GM12878 (cell line): ENCODE measurements around the gene IRAK4. TPM values are rescaled to one million over a fixed set of nuclear protein-coding genes. Genes with fewer than 3 reads are reported as not detected.

Source experiments
- ATAC-seq: fragments of 200-7000 bp; cut with Tn5 transposase; 3 replicates; pipeline ENCODE4 v1.9.1; 2020; ENCODE audit warnings: mild to moderate bottlenecking, moderate library complexity
- BruUV-seq: library from RNA; stranded (reverse); fragments of 400-500 nt; replicated peaks from 2 replicates; lab custom pipeline; 2021; lab: Mats Ljungman, UMichigan
- CTCF ChIA-PET: fragments of 300-600 bp; sonication (Branson Sonifier 250); formaldehyde crosslinking; extraction: SDS; loops from one replicate; lab custom pipeline; 2021; ENCODE audit warnings: inconsistent platforms; lab: Yijun Ruan, JAX
- POLR2A ChIA-PET: fragments of 350-600 bp; formaldehyde crosslinking; extraction: SDS; loops from one replicate; lab custom pipeline; 2021; ENCODE audit warnings: inconsistent platforms; lab: Charles Lee
- RAD21 ChIA-PET: fragments of 300-600 bp; sonication (Branson Sonifier 250); formaldehyde crosslinking; loops from one replicate; lab custom pipeline; 2023; ENCODE audit warnings: antibody characterized with exemption; ENCODE audit not compliant: unreplicated experiment; lab: Charles Lee
- SMC1A ChIA-PET: fragments of 300-600 bp; sonication (Branson Sonifier 250); formaldehyde crosslinking; loops from one replicate; lab custom pipeline; 2023; ENCODE audit not compliant: unreplicated experiment, uncharacterized antibody; lab: Charles Lee
- DNase-seq: peaks from one replicate; pipeline ENCODE4 v3.0.0-alpha.2; 2011; ENCODE audit warnings: low read depth, low spot score
- FAIRE-seq: peaks from 3 replicates; lab custom pipeline; 2011; peaks lifted over from hg19 to GRCh38; lab: Jason Lieb, UNC
- H2AFZ ChIP-seq: 2 replicates; pipeline ENCODE4 v1.6.0; 2011; ENCODE audit warnings: low read depth, low read length, control low read depth; ENCODE audit not compliant: control insufficient read depth
- H3K27ac ChIP-seq: 2 replicates; pipeline ENCODE4 v1.5.1; 2011; ENCODE audit warnings: control low read depth; ENCODE audit not compliant: control insufficient read depth, insufficient read depth
- H3K27me3 ChIP-seq, 2 experiments: replicated peaks in 1 of 2; 2 replicates each; pipeline versions ENCODE4 v1.6.0 to v1.6.1; 2011; ENCODE audit warnings: low read length in 1 of 2; ENCODE audit not compliant: control insufficient read depth in 2 of 2, insufficient read depth in 2 of 2
- H3K36me3 ChIP-seq, 2 experiments: 2 replicates each; pipeline ENCODE4 v1.5.1; 2011; ENCODE audit warnings: low read length in 1 of 2; ENCODE audit not compliant: control insufficient read depth in 2 of 2, insufficient read depth in 2 of 2
- H3K4me1 ChIP-seq: 2 replicates; pipeline ENCODE4 v1.6.1; 2011; ENCODE audit warnings: mild to moderate bottlenecking, low read length, moderate library complexity, mixed read lengths; ENCODE audit not compliant: control insufficient read depth, insufficient read depth
- H3K4me2 ChIP-seq: 2 replicates; pipeline ENCODE4 v1.6.0; 2011; ENCODE audit warnings: control low read depth; ENCODE audit not compliant: control insufficient read depth, insufficient read depth
- H3K4me3 ChIP-seq: fragments of 200-600 bp; sonication (generic); 2 replicates; pipeline ENCODE4 v1.5.1; 2016
- H3K79me2 ChIP-seq: 2 replicates; pipeline ENCODE4 v1.6.0; 2011; ENCODE audit warnings: low read length; ENCODE audit not compliant: control insufficient read depth, insufficient read depth
- H3K9ac ChIP-seq: 2 replicates; pipeline ENCODE4 v1.8.0; 2011; ENCODE audit warnings: low read length, control low read depth, mixed read lengths; ENCODE audit not compliant: control insufficient read depth, insufficient read depth
- H3K9me3 ChIP-seq: replicated peaks from 3 replicates; pipeline ENCODE4 v1.5.1; 2011; ENCODE audit warnings: mild to moderate bottlenecking, low read length; ENCODE audit not compliant: control insufficient read depth, insufficient read depth
- H4K20me1 ChIP-seq: 2 replicates; pipeline ENCODE4 v1.6.0; 2011; ENCODE audit not compliant: control insufficient read depth, insufficient read depth
- BACH1 ChIP-seq: fragments of 450-650 bp; IDR thresholded peaks from 2 replicates; pipeline ENCODE4 v1.6.1; 2017; ENCODE audit warnings: mild to moderate bottlenecking, borderline replicate concordance
- BCLAF1 ChIP-seq: fragments of 450-650 bp; IDR thresholded peaks from 2 replicates; pipeline ENCODE4 v1.6.1; 2017; ENCODE audit warnings: antibody characterized with exemption, mild to moderate bottlenecking, moderate library complexity
- BRCA1 ChIP-seq: IDR thresholded peaks from 2 replicates; pipeline ENCODE4 v1.6.1; 2011; ENCODE audit warnings: low read depth, low read length, improper control_type of control experiment
- CEBPZ ChIP-seq: fragments of 150-350 bp; IDR thresholded peaks from 2 replicates; pipeline ENCODE4 v1.6.1; 2016; ENCODE audit warnings: low read depth, low read length
- CHD1 ChIP-seq: IDR thresholded peaks from 2 replicates; pipeline ENCODE4 v1.6.1; 2012; ENCODE audit warnings: low read depth, low read length, improper control_type of control experiment
- CHD2 ChIP-seq: IDR thresholded peaks from 2 replicates; pipeline ENCODE4 v1.6.1; 2011; ENCODE audit warnings: low read depth, low read length, improper control_type of control experiment, borderline replicate concordance
- HDAC2 ChIP-seq: fragments of 200-600 bp; sonication (generic); IDR thresholded peaks from 2 replicates; pipeline ENCODE4 v1.6.1; 2017
- KAT2A ChIP-seq: conservative IDR thresholded peaks from 2 replicates; pipeline ENCODE4 v1.6.1; 2011; ENCODE audit warnings: low read depth, low read length; ENCODE audit not compliant: control insufficient read depth
- MTA3 ChIP-seq: IDR thresholded peaks from 2 replicates; pipeline ENCODE4 v1.6.1; 2012; ENCODE audit warnings: low read length, inconsistent platforms, borderline replicate concordance
- NFYA ChIP-seq: IDR thresholded peaks from 2 replicates; pipeline ENCODE4 v1.6.1; 2011; ENCODE audit warnings: low read depth, mild to moderate bottlenecking, low read length, improper control_type of control experiment, borderline replicate concordance
- NRF1 ChIP-seq: conservative IDR thresholded peaks from 2 replicates; pipeline ENCODE4 v1.6.1; 2011; ENCODE audit warnings: mild to moderate bottlenecking, low read depth, low read length, improper control_type of control experiment
- PKNOX1 ChIP-seq: fragments of 450-650 bp; IDR thresholded peaks from 2 replicates; pipeline ENCODE4 v1.6.1; 2016; ENCODE audit warnings: mild to moderate bottlenecking
- POLR2A ChIP-seq: IDR thresholded peaks from 2 replicates; pipeline ENCODE4 v1.6.1; 2011; ENCODE audit warnings: low read depth, mild to moderate bottlenecking, low read length
- RAD51 ChIP-seq: fragments of 450-650 bp; IDR thresholded peaks from 2 replicates; pipeline ENCODE4 v1.6.1; 2016; ENCODE audit warnings: moderate library complexity, mild to moderate bottlenecking, inconsistent platforms
- RELA ChIP-seq: fragments of 450-650 bp; IDR thresholded peaks from 2 replicates; pipeline ENCODE4 v1.8.0; 2014; ENCODE audit warnings: borderline replicate concordance; ENCODE audit not compliant: partially characterized antibody
- SMAD5 ChIP-seq: IDR thresholded peaks from 2 replicates; pipeline ENCODE4 v1.6.1; 2016; ENCODE audit warnings: antibody characterized with exemption, low read depth
- STAT3 ChIP-seq: IDR thresholded peaks from 2 replicates; pipeline ENCODE4 v1.6.1; 2011; ENCODE audit warnings: low read depth, low read length, improper control_type of control experiment
- SUPT20H ChIP-seq: IDR thresholded peaks from 2 replicates; pipeline ENCODE4 v1.6.1; 2011; ENCODE audit warnings: low read depth, mild to moderate bottlenecking, low read length, moderate library complexity, borderline replicate concordance; ENCODE audit not compliant: control insufficient read depth
- YBX1 ChIP-seq: fragments of 450-650 bp; IDR thresholded peaks from 2 replicates; pipeline ENCODE4 v1.6.1; 2016; ENCODE audit warnings: antibody characterized with exemption
- YY1 ChIP-seq: IDR thresholded peaks from 2 replicates; pipeline ENCODE4 v1.6.1; 2011; ENCODE audit warnings: low read depth, mild to moderate bottlenecking, low read length
- in situ Hi-C: fragments of 300-500 bp; cut with MboI; formaldehyde crosslinking; loops from 9 replicates; pipeline ENCODE4 v1.14.3; 2018; ENCODE audit warnings: mixed read lengths
- intact Hi-C: fragments of 100-400 bp; cut with micrococcal nuclease; formaldehyde crosslinking; loops from one replicate; pipeline ENCODE4 v1.14.2; 2022; ENCODE audit not compliant: unreplicated experiment
- polyA plus RNA-seq, 11 experiments: library from polyadenylated mRNA; depleted of rRNA in 4 of 11; unstranded in 6 of 11; stranded (reverse) in 5 of 11; fragments of >200 nt; fragmentation: Nextera tagmentation in 4 of 11; fragmentation: Illumina TruSeq in 1 of 11; extraction: Ambion mirVana in 4 of 11; extraction: Trizol in 1 of 11; gene quantifications; 1 replicate in 1 of 11; 2 replicates in 10 of 11; pipeline versions ENCODE4 v1.2.1 to v1.2.3, GENCODE V29; 2011 to 2016; ENCODE audit warnings: inconsistent platforms in 2 of 11, missing spikeins in 2 of 11, low read depth in 1 of 11
- total RNA-seq, 4 experiments: library from RNA; depleted of rRNA in 3 of 4; stranded (reverse); fragments of >200 nt in 3 of 4; fragmentation: Illumina TruSeq in 1 of 4; extraction: Trizol in 1 of 4; gene quantifications; 2 replicates each; pipeline versions ENCODE4 v1.2.1 to v1.2.3, GENCODE V29; 2013 to 2021

Gene IRAK4
- total and polyA plus RNA-seq, 10 of the 15 experiments (the other 5 are each of a cell fraction or from before 2014, with no cell fraction given), result 7.9 to 46.8 (median 20.9) TPM

- no peak for TF ChIP-seq BRCA1
- TF ChIP-seq RELA, result no peak
- TF ChIP-seq CHD1, result no peak
- TF ChIP-seq STAT3, result no peak
- TF ChIP-seq HDAC2, result no peak
- TF ChIP-seq MTA3, result no peak
- TF ChIP-seq YBX1, result no peak
- TF ChIP-seq NFYA, result no peak
Observed at GRCh38 chr12:43722621-43723020, 36.1 kb upstream of the IRAK4 start (continued).

- Histone ChIP-seq H3K36me3 (no peaks in the 10 kb centered on the region; a peak in 1 of 4 replicates), H3K9me3 (no peaks in the 10 kb centered on the region), H3K79me2 (no peaks in the 10 kb centered on the region), H2AFZ (no peak overlapping the region), H4K20me1 (no peaks in the 10 kb centered on the region), H3K27ac (no peak overlapping the region), H3K4me2 (no peak overlapping the region), H3K4me1 (no peaks in the 10 kb centered on the region), H3K4me3 (no peak overlapping the region), H3K27me3 (no peaks in the 10 kb centered on the region), H3K9ac (no peak overlapping the region)
- BruUV-seq, result no TSS peak
- SMC1A ChIA-PET, result interaction anchor here (1.8 kb wide), 1 partner anchor 8 kb away, joined by 6 read pairs; no protein-coding TSS in a partner anchor
- RAD21 ChIA-PET, result no interaction called here
- ATAC-seq (no peak), DNase-seq (no peak), FAIRE-seq (no peak)
- in situ Hi-C loops (no loop called here), intact Hi-C loops (loop anchor here (10.0 kb wide), 1 partner anchor 218 kb away; no protein-coding TSS in a partner anchor)
- CTCF ChIA-PET, result interaction anchor here (0.9 kb wide), 1 partner anchor 17 kb away, joined by 3 read pairs; no protein-coding TSS in a partner anchor
- POLR2A ChIA-PET, result no interaction called here
- TF ChIP-seq CEBPZ (no peak), PKNOX1 (no peak), KAT2A (no peak), RAD51 (no peak), CHD2 (no peak), SUPT20H (no peak), YY1 (no peak), POLR2A (no peak), SMAD5 (no peak), BACH1 (no peak), NRF1 (no peak), BCLAF1 (no peak)
Observed at GRCh38 chr12:43723134-43723533, 35.6 kb upstream of the IRAK4 start.
